Measurements from ENCODE around the gene PARD6G. TPM values are rescaled to one million over a fixed set of nuclear protein-coding genes. Genes with fewer than 3 reads are reported as not detected.

PARD6G gene
- total and polyA plus RNA-seq, 9 of the 15 experiments (the other 6 are each of a cell fraction or from before 2014, with no cell fraction given) = 0.03 to 1.2 (median 0.26) TPM

DNA sequence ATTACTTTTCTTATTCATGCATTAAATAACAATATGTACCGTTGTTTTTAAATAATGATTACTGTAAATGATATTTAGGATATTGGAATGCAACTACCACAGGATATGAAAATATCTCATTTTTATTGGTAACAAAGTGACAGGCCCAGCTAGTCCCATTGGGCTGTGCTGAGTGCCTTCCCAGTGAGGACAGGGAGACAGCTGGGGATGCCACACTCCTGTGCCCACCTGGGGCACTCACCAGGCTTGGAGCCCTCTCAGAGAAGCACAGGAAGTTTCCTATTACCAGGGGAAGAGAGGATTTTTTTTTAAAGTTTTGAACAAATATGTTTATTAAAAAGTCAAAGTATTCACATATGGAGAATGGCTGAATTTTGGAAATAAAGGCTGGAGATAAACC, 48.9 kb downstream of the PARD6G start (continued):
- TF ChIP-seq, protein P1, sequence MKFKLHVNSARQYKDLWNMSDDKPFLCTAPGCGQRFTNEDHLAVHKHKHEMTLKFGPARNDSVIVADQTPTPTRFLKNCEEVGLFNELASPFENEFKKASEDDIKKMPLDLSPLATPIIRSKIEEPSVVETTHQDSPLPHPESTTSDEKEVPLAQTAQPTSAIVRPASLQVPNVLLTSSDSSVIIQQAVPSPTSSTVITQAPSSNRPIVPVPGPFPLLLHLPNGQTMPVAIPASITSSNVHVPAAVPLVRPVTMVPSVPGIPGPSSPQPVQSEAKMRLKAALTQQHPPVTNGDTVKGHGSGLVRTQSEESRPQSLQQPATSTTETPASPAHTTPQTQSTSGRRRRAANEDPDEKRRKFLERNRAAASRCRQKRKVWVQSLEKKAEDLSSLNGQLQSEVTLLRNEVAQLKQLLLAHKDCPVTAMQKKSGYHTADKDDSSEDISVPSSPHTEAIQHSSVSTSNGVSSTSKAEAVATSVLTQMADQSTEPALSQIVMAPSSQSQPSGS (CRISPR knock-in tag; IDR thresholded peaks at IDR 0.05) = no peak
- no peak for TF ChIP-seq IRF2 (CRISPR knock-in tag; IDR thresholded peaks at IDR 0.05)
- TF ChIP-seq RAD51 (IDR thresholded peaks at IDR 0.05; ENCODE audit: borderline replicate concordance, low read depth) = no peak
- no peak for TF ChIP-seq ZNF280B (CRISPR knock-in tag; IDR thresholded peaks at IDR 0.05)

DNA sequence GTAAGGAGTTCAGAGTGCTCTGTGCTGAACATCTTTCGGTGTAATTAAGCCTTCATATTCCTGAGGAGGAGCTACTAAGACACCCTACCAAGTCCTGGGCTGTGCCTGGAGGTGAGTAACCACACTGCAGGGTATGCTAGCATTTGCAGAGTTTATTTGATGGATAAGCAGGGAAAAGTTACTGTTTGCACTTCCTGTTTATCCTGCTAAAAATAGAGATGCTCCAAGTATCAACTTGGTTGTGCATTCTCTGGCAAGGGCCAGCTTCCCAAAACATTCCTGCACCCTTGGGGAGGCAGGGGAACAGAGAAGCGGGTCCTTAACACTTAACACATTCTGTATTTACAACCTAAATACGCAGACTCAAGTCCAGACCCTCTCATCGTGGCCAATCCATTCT, 49.8 kb downstream of the PARD6G start:
- H3K27ac ChIP-seq (ENCODE audit: extremely low read depth, low read depth, low read length) = no peak overlapping the region
- CTCF ChIA-PET (ENCODE audit: low intra/inter-chr PET ratio) = no interaction called here
- POLR2A ChIA-PET = no interaction called here
- H3K9me1 ChIP-seq (ENCODE audit: control insufficient read depth, insufficient read depth, low read length) = no peaks in the 10 kb centered on the region
- no peaks in the 10 kb centered on the region for H3K4me1 ChIP-seq (replicated peaks in 1 of 2; ENCODE audit: control insufficient read depth in 2 of 2, insufficient read depth in 2 of 2, low read length in 2 of 2)
- H3K9ac ChIP-seq (ENCODE audit: insufficient read depth in 1 of 2, low read depth in 2 of 2, low read length in 2 of 2) = no peak overlapping the region
- ATAC-seq (no peak), FAIRE-seq (no peak), DNase-seq (ENCODE audit: extremely low read depth in 1 of 4, low spot score in 3 of 4) (no peak)
- no peaks in the 10 kb centered on the region for H4K20me1 ChIP-seq (replicated peaks; ENCODE audit: control insufficient read depth, insufficient read depth, low read length)
- intact Hi-C loops (cut with micrococcal nuclease) (no loop called here), in situ Hi-C loops (cut with MboI) (no loop called here)
- peaks cover 11 to 47% of the 10 kb centered on the region in 2 experiments; a peak in 4 of 5 replicates for H3K27me3 ChIP-seq (ENCODE audit: control insufficient read depth in 2 of 2, insufficient read depth in 2 of 2, low read length in 2 of 2)
- no peaks in the 10 kb centered on the region for H3K79me2 ChIP-seq (ENCODE audit: control insufficient read depth, insufficient read depth, low read length)
- no peak overlapping the region for H3K4me2 ChIP-seq (ENCODE audit: insufficient read depth, low read length)
- BruUV-seq (replicated peaks) = no TSS peak
- no peaks in the 10 kb centered on the region for H3K36me3 ChIP-seq (ENCODE audit: control insufficient read depth, insufficient read depth, low read length)
- TF ChIP-seq TAF1 (IDR thresholded peaks at IDR 0.05; ENCODE audit: control insufficient read depth, extremely low read depth, insufficient read depth, low read length, severe bottlenecking) = no peak
- no peaks in the 10 kb centered on the region for H3K9me3 ChIP-seq (replicated peaks; ENCODE audit: control insufficient read depth, insufficient read depth, low read depth, low read length)
- H3K4me3 ChIP-seq = no peak overlapping the region
- no peak overlapping the region for H2AFZ ChIP-seq (ENCODE audit: low read depth, low read length)
- WGBS (ENCODE audit: insufficient coverage, low coverage, missing lambda C conversion rate) = 0% methylated on average over 4 of the region's 4 CpGs
